ENCODE results near the gene MAPRE3. TPM values are rescaled to one million over a fixed set of nuclear protein-coding genes. Genes with fewer than 3 reads are reported as not detected.

The MAPRE3 gene
- total RNA-seq, 1 donor from 2014 or later: 14.4 TPM

DNA sequence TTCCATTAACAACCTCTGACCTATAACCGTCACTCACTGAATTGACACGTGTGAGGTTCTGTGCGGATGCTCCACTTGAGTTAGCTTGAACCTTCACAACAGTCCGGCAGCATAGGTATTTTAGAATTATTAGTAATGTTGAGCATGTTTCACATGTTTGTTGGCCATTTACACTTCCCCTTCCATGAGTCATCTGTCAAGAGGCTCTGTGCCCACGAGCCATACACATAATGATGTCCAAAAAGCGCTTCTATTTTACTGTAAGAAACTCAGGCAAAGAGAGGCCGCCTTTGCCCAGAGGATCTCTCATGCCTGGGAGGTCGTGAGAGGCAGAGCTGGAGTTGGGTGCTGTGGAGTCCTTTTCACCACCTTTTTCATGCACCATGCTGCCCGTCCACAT, 33.4 kb downstream of the MAPRE3 start:
- Mint-ChIP-seq H3K4me3 (no peak overlapping the region), H3K4me1 (ENCODE audit: unreplicated experiment) (no peaks in the 10 kb centered on the region), H3K27me3 (no peaks in the 10 kb centered on the region), H3K36me3 (no peaks in the 10 kb centered on the region), H3K9me3 (no peaks in the 10 kb centered on the region), H3K27ac (no peak overlapping the region)
- no peak for DNase-seq (ENCODE audit: extremely low spot score, unreplicated experiment)
- TF ChIP-seq CTCF (conservative IDR thresholded peaks at IDR 0.05): no peak

DNA sequence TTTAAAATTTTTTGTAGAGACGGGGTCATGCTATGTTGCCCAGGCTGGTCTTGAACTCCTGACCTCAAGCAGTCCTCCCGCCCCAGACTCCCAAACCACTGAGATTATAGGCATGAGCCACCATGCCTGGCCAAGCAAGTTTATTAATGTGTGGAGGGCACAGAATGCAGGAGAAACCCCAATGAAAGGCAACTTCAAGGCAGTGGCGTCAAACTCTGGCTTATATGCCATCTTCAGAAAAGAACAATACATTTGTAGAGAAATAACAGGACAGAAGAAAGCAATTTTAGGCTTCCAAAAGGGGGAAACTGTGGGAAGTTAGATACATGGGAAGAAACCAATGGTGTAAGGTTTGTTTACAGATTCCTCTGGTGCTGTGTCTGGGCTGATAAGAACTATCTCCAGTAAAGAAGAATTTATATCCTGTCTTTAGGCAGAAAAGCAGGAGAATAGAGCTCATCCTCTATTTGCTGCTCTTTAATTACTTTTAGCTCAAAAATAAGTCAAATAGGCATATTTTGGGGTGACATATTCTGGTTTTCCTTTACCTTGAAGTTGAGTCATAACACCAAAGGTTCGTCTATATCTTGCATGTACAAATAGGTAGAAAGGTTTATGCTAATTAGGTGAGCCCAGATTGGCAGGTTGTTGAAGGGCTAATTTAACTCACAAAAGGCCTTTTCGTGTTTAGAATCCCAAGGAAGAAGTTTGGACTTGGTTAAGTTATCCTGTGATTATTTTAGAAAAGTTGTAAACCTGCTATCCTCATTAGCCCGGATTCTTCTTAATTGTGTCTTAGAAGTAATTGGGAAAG, 36.4 kb downstream of the MAPRE3 start:
- Mint-ChIP-seq H3K27ac (no peak overlapping the region), H3K36me3 (no peaks in the 10 kb centered on the region), H3K4me1 (ENCODE audit: unreplicated experiment) (no peaks in the 10 kb centered on the region), H3K4me3 (no peak overlapping the region), H3K9me3 (no peaks in the 10 kb centered on the region), H3K27me3 (no peaks in the 10 kb centered on the region)
- DNase-seq (ENCODE audit: extremely low spot score, unreplicated experiment): no peak
- no peak for TF ChIP-seq CTCF (conservative IDR thresholded peaks at IDR 0.05)

- Mint-ChIP-seq H3K4me1 (ENCODE audit: unreplicated experiment) (no peaks in the 10 kb centered on the region), H3K27ac (no peak overlapping the region), H3K27me3 (no peaks in the 10 kb centered on the region), H3K4me3 (no peak overlapping the region), H3K36me3 (no peaks in the 10 kb centered on the region), H3K9me3 (no peaks in the 10 kb centered on the region)
- no peak for DNase-seq (ENCODE audit: extremely low spot score, unreplicated experiment)
- no peak for TF ChIP-seq CTCF (conservative IDR thresholded peaks at IDR 0.05)
These were observed 37.3 kb downstream of the MAPRE3 start for GRCh38 chr2:27007416-27008374.

- Mint-ChIP-seq H3K27me3 (no peaks in the 10 kb centered on the region), H3K36me3 (no peaks in the 10 kb centered on the region), H3K4me3 (no peak overlapping the region), H3K4me1 (ENCODE audit: unreplicated experiment) (no peaks in the 10 kb centered on the region), H3K27ac (no peak overlapping the region), H3K9me3 (no peaks in the 10 kb centered on the region)
- no peak for DNase-seq (ENCODE audit: extremely low spot score, unreplicated experiment)
- no peak for TF ChIP-seq CTCF (conservative IDR thresholded peaks at IDR 0.05)
These were observed 38.2 kb downstream of the MAPRE3 start for GRCh38 chr2:27008678-27009077.

DNA sequence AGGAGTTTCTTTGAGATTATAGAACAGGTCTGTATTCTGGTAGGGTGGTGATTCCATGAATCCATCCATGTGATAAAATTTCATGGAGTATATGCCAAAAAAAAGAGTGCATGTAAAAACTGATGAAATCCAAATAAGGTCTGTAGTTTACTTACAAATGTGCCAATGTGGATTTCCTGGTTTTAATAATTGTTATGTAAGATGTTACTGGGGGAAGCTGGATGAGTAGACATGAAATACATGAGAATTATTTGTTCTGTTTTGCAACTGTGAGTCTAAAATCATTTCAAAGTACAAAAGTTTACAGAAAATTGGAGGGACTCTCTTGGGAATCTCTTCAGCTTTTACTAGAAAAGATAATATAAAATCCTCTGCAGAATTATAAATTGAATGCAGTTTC, 38.6 kb downstream of the MAPRE3 start:
- TF ChIP-seq CTCF (conservative IDR thresholded peaks at IDR 0.05): no peak
- no peaks in the 10 kb centered on the region for H3K27me3 Mint-ChIP-seq
- no peaks in the 10 kb centered on the region for H3K36me3 Mint-ChIP-seq
- no peak for DNase-seq (ENCODE audit: extremely low spot score, unreplicated experiment)
- no peaks in the 10 kb centered on the region for H3K4me1 Mint-ChIP-seq (ENCODE audit: unreplicated experiment)
- H3K9me3 Mint-ChIP-seq: no peaks in the 10 kb centered on the region
- no peak overlapping the region for H3K4me3 Mint-ChIP-seq
- H3K27ac Mint-ChIP-seq: no peak overlapping the region

Data from type B pancreatic cell (in vitro differentiated cells).